Stimulated activated CD4-positive, alpha-beta T cell treated with anti-CD3 and anti-CD28 coated beads, TNF-alpha, amount 100 ng/mL, for 4 hours (primary cell): ENCODE measurements around the gene KIRREL3.

Experiments used
- DNase-seq, 3 experiments: peaks; one replicate each; pipeline ENCODE4 v3.0.0-alpha.2; 2020; ENCODE audit warnings: low read depth in 3 of 3

Gene KIRREL3

DNA sequence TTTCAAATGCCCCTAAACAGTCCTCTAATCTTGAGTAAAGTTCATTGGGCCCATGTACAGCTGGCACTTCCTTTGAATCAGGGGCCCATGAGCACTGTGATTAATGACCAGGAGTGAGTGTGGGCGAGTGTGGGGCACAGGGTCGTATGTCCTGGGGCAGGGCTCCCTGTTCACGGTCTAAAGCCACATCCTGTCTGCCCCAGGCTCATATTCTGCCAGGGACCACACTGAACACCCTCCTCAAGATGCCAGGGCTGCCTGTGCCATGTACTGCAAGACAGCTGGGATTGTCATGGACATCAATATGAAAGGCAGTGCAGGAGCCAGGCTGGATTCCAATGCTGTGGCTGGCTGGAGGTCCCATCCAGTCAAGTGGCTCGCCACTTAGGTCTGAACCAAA lies 130.5 kb downstream of the KIRREL3 start:
- no peak for DNase-seq

DNA sequence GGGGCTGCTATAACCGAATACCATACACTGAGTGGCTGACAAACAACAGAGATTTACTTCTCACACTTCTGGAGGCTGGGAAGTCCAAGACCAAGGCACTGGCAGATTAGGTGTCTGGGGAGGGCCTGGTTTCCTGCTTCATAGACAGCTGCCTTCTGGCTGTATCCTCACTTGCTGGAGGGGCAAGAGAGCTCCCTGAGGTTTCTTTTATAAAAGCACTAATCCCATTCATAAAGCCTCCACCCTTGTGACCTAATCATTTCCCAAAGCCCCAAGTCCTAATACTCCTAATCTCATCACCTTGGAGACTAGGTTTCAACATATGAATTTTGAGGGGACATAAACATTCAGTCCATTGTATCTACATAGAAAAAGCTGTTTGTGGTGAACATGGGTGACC lies 131.8 kb downstream of the KIRREL3 start:
- DNase-seq = no peak

DNA sequence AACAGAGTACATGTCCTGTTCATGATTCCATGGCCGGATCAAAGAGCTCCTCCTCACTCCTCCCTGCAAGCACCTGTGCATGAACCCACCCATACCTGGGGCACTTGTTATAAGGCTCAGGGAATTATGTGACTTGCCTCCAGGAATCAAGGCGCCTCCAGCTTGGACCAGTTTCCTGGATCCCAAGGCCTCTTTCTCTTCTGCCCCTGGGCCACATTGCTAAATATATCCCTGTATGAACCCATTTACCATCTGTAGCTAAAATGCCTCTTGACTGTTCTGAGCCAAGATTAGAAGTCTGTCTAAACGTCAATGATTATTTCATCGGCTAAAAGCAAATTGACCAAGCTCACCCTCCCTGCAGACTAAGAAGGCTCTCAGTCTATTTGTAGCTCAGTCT lies 135.6 kb downstream of the KIRREL3 start:
- no peak for DNase-seq

DNA sequence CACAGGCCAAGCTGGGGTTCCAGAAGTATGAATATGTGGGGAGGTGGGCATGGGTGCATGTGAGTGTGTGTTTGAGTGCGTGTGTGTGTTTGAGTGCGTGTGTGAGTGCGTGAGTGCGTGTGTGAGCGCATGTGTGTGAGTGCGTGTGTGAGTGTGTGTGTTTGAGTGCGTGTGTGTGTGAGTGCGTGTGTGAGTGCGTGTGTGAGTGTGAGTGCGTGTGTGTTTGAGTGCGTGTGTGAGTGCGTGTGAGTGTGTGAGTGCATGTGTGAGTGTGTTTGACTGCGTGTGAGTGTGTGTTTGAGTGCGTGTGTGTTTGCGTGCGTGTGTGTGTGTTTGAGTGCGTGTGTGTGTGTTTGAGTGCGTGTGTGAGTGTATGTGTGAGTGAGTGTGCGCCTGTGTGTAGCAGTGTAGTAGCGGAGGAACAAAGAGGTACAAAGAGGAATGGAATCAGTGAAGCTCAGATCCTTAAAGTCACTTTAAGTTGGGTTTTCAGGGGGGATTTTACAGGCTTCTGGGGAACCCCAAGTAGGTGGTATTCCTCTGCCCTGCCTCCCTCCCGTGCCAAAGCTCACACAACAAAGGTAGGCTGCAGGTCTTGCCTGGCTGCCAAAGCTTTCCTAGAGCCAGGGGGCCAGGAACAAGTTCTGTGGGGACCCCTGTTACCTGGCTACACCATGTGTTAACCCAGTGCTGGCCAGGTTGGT lies 137.1 kb downstream of the KIRREL3 start:
- no peak for DNase-seq

DNA sequence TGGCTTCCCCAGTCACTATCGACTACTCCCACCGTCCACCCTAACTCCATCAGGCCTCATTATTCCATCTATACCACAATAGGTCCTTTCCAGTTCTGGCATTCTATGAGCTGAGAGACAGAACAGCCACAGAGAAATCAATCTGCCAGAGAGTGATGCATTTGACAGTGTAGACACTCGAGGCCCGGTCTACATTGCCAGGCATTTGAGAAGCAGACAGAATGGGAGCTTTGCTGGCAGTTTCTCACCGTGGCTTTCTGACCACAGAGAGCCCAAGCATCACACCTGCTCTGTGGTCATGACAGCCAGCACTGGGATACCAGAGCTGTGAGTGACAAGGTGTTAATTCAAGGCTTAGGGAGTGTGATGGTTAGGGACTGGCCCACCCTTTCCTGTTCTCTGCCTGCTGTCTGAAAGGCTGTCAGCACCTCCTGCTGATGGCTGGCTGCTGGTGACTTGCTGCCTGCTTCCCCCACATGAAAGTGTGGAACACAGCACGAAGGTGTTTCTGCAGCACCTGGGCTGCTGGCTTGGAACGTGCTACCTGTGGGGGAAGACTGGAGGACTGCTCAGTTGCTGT lies 137.8 kb downstream of the KIRREL3 start:
- DNase-seq = no peak

DNA sequence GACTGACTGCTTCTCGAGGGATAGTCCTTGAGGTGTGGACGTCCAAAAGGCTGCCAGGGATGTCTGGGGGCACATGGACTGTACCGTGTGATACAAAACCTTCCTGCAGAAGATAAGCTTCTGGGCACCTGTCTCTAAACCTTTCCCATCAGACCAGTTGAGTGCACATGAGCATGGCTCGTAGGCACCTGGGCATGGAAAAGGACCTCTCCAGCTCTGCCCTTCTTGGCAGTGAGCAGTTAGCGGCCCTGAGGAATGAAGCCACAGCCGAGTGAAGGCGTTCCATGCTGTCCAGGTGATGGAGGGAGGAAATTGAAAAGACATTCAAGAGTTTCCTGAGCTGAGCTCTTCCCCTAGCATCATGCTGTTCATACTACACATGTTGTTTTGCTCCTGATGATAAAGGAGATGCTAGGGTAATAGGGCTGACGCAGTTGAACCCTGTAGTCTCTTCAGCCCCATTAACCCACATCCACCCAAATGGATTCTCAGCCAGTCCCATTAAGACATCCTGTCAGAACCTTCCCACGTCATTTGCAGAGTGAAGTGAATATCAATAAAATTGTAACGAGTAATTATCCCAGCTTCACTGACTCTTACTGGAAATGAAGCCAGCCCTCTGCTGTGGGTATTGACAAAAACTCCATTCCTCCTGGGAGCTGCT lies 138.6 kb downstream of the KIRREL3 start:
- DNase-seq = no peak

DNA sequence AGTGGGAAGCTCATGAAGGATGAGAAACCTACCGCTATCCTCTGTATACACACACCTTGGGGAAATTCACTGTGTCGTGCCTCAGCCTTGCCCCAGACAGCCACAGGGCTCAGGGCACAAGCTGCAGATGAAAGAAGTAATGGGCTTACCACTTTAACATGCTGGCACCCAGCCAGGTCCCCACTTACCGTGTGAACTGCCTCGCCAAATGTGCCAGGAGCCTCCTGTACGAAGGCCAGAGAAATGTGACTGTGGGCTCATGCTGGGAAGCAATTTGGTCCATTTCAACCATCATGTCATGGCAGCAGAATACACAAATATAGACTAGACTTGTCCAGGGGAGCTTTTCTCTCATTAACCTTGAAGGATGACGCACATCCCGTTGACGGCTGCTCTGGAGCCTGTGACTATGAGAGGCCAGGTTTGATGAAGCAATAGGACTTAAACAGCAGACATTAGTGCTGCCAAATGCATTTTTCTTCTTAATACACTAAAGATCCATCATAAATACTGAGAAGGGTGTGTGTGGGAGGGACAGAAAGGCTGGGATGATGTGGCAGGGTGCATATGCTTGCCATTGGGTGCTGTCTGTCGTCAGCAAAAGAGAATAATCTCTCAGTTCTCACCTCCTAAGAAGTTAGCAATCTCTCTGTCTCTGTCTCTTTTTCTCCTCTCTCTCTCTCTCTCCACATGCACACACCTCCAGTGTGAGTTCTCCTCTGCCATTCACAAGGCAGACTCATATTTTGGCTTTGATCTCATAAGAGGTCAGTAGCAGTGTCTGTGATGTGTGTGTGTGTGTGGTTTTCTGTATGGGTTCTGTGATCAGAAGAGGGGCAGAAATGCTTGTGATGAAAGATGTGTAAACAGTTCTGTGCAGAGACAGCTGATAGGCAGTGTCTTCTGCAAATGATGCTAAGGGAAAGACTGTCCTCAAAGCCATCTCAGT lies 142.4 kb downstream of the KIRREL3 start:
- no peak for DNase-seq

DNA sequence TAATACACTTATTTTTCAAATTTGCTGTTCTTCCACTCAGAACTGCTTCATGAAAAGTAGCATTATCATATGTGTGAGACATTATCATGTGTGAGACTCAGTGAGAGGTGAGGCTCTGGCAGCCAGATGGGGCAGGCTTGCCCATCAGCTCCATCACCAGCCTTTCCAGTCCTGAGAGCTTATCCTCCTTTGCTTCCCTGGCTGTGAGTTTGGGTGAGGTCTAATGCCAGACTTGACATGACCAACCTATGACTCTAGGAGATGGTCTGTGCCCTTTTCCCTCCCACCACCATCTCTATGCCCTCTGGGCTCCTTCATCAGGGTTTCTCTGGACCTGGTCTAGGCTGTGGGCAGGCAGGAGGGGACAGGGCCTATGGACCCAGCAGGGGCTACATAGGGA lies 145.0 kb downstream of the KIRREL3 start:
- DNase-seq = no peak

DNA sequence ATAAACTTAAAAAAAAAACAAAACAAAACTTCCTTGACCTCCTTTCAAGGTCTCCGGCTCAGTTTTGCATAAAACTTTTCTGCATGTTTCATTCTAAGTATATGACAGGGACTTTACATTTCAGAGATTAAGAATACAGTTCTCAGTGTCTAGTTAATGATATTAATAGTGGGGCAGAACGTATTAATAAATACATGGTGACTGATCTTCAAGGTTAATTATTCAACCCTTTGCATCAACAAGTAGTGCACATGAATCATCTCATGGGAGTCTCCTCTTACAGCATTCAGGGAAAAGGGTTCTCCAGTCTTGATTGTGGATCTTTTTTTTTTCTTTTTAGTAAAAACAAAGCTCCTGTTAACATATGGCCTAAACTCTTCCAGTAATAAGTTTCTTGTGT lies 146.8 kb downstream of the KIRREL3 start:
- no peak for DNase-seq

DNA sequence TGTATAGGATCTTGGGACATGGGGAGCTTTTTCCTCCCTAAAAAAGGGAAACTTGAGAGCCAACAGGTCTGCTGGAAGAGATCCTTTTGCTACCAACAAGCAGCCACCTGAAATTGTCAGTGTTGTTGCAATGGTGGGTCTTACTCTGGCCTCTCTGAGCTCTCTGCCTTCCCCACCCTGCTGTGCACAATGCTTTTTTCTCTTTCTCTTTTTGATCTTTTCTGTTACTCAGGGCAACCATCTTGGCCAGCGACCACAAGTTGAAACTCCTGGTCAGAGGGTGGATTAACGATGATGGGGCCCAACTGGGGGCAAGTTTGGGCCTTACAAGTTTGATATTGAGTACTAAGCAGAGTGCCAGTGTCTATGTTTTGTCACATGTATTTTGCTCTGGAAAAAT lies 155.8 kb downstream of the KIRREL3 start:
- no peak for DNase-seq

DNA sequence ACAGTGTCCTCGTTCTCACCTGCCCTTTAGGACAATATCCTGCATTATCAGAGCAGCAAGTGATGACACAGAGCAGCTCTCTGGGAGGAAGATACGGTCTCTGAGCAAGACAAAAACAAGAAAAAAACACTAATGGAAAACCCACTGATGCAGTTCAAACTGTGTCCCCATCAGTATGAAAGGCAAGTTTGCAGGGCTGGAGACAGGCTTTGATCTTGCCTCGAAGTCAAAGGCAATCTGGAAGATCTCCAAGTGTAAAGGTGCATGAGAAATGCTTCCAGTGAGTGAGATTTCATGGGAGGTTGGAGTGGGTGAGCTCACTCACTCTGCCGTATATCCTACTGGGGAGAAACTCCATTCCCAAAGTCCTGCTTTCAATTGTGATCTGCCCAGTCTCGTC lies 157.5 kb downstream of the KIRREL3 start:
- DNase-seq = no peak

DNA sequence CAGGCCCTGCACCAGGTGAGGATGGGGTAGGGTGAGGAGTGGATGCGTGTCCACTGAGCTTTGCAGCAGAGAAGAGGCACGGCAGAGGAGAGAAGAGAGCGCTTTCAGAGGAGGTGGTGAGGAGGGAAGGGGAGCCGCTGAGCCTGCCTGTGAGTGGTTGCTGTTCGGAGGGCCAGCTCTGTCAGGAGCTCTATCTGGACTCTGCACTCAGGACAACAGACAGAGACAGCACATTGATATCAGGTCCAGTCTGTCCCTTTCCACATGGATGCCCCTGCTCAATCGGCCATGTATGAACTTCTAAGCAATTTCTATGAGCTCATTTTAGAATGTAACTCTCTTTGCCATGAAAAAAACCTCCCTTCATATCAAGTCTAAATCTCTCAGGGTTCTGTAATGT lies 158.6 kb downstream of the KIRREL3 start:
- no peak for DNase-seq

DNA sequence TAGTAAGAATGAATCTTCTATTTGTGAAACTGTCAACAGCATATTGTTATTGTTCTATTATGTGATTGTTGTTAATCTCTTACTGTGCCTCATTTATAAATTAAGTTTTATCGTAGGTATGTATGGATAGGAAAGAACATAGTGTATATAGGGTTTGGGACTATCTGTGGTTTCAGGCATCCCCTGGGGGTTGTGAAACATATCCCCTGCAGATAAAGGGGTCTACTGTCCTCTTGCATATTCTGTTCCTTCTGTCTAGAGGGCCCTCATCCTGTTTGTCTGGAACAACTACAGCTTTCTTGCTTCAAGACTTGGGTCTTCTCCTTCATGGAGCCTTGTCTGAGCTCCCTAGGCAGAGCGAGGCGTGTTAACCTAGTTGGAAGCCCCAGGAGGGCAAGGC lies 159.6 kb downstream of the KIRREL3 start:
- no peak for DNase-seq

DNA sequence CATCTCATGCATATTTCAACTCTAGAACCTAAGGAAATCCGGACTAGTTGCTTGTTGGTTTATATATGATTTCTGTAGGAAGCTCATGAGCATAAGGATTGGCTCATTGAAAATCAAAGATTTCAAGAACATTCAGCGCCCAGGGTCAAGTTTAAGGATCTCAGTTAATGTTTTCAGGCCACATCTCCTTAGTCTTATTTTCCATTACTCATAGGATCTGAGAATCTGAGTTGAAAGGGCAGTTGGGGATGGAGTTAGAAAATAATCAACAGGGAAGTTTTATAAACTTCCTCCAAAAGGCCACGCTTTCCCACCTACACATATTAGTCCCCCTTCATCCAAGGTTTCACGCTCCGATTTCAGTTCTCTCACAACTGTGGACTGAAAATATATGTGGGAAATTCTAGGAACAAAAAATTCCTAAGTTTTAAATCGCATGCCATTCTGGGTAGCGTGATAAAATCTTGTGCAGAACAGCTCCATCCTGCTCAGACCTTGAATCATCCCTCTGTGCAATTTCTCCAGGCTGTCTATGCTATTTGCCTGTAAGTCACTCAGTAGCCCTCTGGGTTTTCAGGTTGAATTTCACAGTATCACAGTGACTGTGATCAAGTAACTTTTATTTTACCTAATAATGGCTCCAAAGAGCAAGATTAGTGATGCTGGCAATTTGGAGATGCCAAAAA lies 160.2 kb downstream of the KIRREL3 start:
- no peak for DNase-seq

DNA sequence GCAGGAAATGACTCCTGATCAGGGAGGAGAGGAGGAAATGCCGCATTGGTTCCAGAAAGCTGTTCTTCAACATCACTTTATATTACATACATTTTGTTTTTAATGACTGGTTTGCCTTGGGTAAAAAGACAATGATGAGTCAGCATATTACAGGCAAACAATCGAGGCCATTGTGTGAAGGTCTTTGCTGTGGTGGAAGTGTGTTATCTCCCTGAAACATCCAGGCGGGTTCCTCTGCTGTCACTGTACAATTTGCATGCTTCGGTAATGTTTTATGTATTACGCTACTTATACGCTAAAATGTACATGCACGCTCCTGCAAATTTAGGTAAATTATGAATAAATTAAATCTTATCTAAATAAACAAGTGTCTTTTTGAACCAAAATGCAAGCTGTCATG lies 161.1 kb downstream of the KIRREL3 start:
- DNase-seq = no peak

DNA sequence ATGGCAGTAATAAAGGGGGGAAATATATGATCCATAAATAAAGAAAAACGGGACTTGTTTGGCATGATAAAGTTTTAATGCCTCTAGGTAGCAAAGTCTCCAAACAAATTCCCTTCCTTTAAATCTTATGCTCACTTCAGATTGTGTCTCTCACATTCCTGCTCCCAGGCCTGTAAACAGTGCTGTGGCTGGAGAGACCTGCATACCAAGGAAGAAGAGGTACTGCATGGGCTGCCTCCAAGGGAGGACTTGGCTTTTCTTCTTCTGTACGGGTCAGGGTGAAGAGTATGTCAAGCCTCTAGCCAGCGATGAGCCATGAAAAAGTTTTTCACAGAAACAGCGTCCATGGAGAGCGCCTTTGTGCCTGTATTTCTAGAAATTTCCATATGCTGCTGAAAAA lies 161.8 kb downstream of the KIRREL3 start:
- DNase-seq = no peak

DNA sequence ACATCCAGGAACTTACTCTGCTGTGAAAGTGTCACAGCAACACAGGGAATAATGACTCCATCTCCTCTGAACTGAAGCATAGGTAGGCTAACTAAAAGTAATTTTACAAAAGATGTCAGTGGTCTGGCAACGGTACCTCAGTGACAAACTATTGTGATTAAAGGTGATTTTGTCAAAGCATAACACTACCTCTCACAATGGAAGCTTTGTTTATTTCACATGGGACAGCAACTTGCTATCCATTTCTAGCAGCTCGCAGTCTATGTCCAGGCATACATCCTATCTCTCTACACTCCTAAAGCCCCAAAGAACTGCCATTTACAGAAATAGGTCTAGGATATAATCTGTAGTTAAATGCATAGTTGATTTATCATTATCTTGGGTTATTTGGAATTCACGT lies 163.0 kb downstream of the KIRREL3 start:
- DNase-seq = no peak

DNA sequence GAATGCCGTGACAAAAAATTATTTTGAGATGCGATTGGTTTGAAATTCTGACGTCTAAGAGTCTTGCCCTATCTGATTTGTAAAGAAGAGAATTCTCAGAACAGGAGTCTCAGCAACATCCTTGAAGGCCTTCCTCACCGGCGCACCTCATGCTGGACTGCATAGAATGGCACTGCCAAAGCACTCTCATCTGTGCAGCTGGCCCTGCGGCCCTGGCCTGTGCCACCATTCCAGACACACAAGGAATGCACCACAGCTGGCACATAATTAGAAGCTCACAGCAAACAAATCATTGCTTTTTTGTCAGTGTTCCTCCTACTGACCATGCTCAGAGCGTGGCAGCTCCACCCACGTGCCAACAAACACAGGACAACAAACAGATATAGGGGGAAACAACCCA lies 166.0 kb downstream of the KIRREL3 start:
- DNase-seq = no peak

DNA sequence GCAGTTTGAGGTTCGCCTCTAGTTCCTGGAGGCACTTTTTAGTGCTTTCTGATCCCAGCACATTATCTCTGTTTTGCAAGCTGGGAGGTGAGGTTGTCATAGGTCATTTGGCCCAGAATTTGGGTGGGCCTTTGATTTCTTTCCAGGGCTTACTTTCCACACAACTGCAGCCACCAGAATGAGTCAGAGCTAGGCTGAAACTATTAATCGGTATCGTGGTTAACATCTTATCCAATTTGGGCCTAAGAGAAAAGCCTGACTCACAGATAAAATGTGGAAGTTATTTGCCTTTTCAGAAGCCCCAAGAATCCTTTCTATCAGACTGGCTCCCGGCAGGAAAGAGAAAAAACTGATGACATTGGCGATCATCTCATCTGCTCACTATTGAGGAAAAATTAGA lies 166.4 kb downstream of the KIRREL3 start:
- no peak for DNase-seq

DNA sequence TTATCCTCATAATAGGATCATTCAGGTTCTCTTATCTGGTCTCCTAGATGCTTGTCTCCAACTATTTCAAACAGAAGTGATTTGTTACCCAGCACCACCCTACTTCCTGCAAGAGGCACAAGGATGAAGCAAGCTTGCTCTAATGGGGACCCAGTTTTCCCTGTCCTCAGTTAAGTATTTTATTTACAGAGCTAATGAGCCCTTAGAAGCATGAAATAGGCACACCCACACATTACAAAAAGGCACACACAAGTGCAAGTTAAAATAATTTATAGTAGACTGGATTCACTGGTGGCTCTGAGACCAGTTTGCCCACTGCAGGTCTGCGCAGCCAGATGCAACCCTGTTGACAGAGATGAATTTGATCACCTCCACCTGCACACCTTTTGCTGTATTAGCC lies 167.5 kb downstream of the KIRREL3 start:
- DNase-seq = no peak

DNA sequence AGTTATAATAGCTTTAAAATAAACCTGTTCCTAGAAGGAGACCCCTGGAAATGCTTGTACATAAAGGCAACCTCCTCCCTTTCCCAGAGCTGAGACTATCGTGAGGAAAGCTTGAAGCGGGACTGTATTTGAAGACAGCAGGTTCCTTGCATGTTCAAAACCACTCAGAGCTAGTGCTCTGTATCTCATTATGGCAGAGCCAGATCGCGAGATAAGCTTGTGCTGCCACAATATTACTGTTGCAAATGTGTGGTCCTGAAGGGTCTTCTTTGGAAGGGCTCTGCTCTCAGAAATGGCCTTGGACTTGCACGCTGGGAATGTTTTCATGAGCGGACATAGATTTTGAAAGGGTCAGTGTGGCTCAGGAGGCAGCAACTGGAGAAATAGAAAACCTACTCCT lies 168.2 kb downstream of the KIRREL3 start:
- no peak for DNase-seq
